Cardiac muscle cell (in vitro differentiated cells and primary cell): ENCODE data around the gene TMTC1. TPM values are rescaled to one million over a fixed set of nuclear protein-coding genes. Genes with fewer than 3 reads are reported as not detected.

Source experiments
- DNase-seq, 2 donors: peaks; one replicate each; pipeline versions ENCODE4 v3.0.0 to v3.0.0-alpha.2; 2010 to 2017; ENCODE audit warnings: low read depth in 1 of 2, low spot score in 1 of 2
- H3K27ac ChIP-seq: fragments of 200-600 bp; sonication (generic); 2 replicates; pipeline ENCODE4 v1.5.1; 2016
- H3K27me3 ChIP-seq: fragments of 200-600 bp; sonication (generic); 2 replicates; pipeline ENCODE4 v1.6.0; 2016; ENCODE audit warnings: control low read depth
- H3K36me3 ChIP-seq: fragments of 200-600 bp; sonication (generic); 2 replicates; pipeline ENCODE4 v1.5.1; 2016; ENCODE audit warnings: control low read depth
- H3K4me1 ChIP-seq: fragments of 200-600 bp; sonication (generic); 2 replicates; pipeline ENCODE4 v1.8.1; 2017; ENCODE audit warnings: low read depth, mild to moderate bottlenecking, mixed run types
- H3K4me3 ChIP-seq: fragments of 200-600 bp; sonication (generic); 2 replicates; pipeline ENCODE4 v1.5.1; 2016; ENCODE audit warnings: mild to moderate bottlenecking
- H3K9me3 ChIP-seq: fragments of 200-600 bp; sonication (generic); 2 replicates; pipeline ENCODE4 v1.5.1; 2017; ENCODE audit warnings: low read depth, mild to moderate bottlenecking, control low read depth
- CTCF ChIP-seq: IDR thresholded peaks from 2 replicates; pipeline ENCODE4 v1.5.1; 2012; ENCODE audit warnings: low read depth, mild to moderate bottlenecking, low read length
- polyA plus RNA-seq: library from polyadenylated mRNA; unstranded; fragments of >200 nt; fragmentation: Nextera tagmentation; extraction: Ambion mirVana; gene quantifications from 2 replicates; pipeline ENCODE4 v1.2.1, GENCODE V29; 2016
- total RNA-seq: library from RNA; depleted of rRNA; stranded (reverse); fragments of >200 nt; gene quantifications from 2 replicates; pipeline ENCODE4 v1.2.3, GENCODE V29; 2016

TMTC1 gene
- total and polyA plus RNA-seq, 2 experiments from 2014 or later: 16.0 to 25.3 TPM

GRCh38 chr12:29533815-29534489 is 249.8 kb downstream of the TMTC1 start:
- Histone ChIP-seq H3K36me3 (no peaks in the 10 kb centered on the region), H3K27me3 (no peaks in the 10 kb centered on the region)

GRCh38 chr12:29531471-29531870 is 252.3 kb downstream of the TMTC1 start:
- H3K4me1 ChIP-seq: no peaks in the 10 kb centered on the region
- H3K9me3 ChIP-seq: no peaks in the 10 kb centered on the region
- no peak for TF ChIP-seq CTCF
- H3K27me3 ChIP-seq: no peaks in the 10 kb centered on the region
- no peak overlapping the region for H3K27ac ChIP-seq
- no peaks in the 10 kb centered on the region for H3K36me3 ChIP-seq
- H3K4me3 ChIP-seq: no peak overlapping the region
- no peak for DNase-seq

More at GRCh38 chr12:29533815-29534489, 249.8 kb downstream of the TMTC1 start:
- H3K4me1 ChIP-seq: no peaks in the 10 kb centered on the region
- DNase-seq: no peak
- no peak overlapping the region for H3K4me3 ChIP-seq
- H3K9me3 ChIP-seq: no peaks in the 10 kb centered on the region
- TF ChIP-seq CTCF: no peak
- H3K27ac ChIP-seq: no peak overlapping the region

- Histone ChIP-seq H3K27me3 (no peaks in the 10 kb centered on the region), H3K4me3 (no peak overlapping the region), H3K9me3 (no peaks in the 10 kb centered on the region), H3K36me3 (no peaks in the 10 kb centered on the region), H3K4me1 (no peaks in the 10 kb centered on the region), H3K27ac (no peak overlapping the region)
- DNase-seq: no peak
- TF ChIP-seq CTCF: no peak
Measured at GRCh38 chr12:29530436-29530835, 253.3 kb downstream of the TMTC1 start.

GRCh38 chr12:29528161-29528560 is 255.6 kb downstream of the TMTC1 start:
- no peaks in the 10 kb centered on the region for H3K4me1 ChIP-seq
- H3K36me3 ChIP-seq: no peaks in the 10 kb centered on the region
- no peaks in the 10 kb centered on the region for H3K27me3 ChIP-seq
- no peak for TF ChIP-seq CTCF
- no peak for DNase-seq
- no peak overlapping the region for H3K27ac ChIP-seq
- H3K4me3 ChIP-seq: no peak overlapping the region
- no peaks in the 10 kb centered on the region for H3K9me3 ChIP-seq

GRCh38 chr12:29521951-29522350 is 261.8 kb downstream of the TMTC1 start:
- TF ChIP-seq CTCF: no peak
- H3K4me1 ChIP-seq: no peaks in the 10 kb centered on the region
- no peaks in the 10 kb centered on the region for H3K27me3 ChIP-seq
- no peaks in the 10 kb centered on the region for H3K9me3 ChIP-seq
- no peaks in the 10 kb centered on the region for H3K36me3 ChIP-seq
- no peak overlapping the region for H3K27ac ChIP-seq
- no peak overlapping the region for H3K4me3 ChIP-seq
- peak in 1 of 2 donors; percentile 69 for DNase-seq
